Caco-2 (cell line): ENCODE data around the gene NLRP13. TPM values are rescaled to one million over a fixed set of nuclear protein-coding genes. Genes with fewer than 3 reads are reported as not detected.

ENCODE experiments used
- BruUV-seq: library from RNA; stranded (reverse); fragments of 400-500 nt; replicated peaks from 2 replicates; lab custom pipeline; 2021; lab: Mats Ljungman, UMichigan
- CTCF ChIA-PET: fragments of 300-600 bp; sonication (Branson Sonifier 250); formaldehyde crosslinking; loops from one replicate; lab custom pipeline; 2022; ENCODE audit warnings: antibody characterized with exemption; lab: Charles Lee
- POLR2A ChIA-PET: fragments of 300-600 bp; sonication (Branson Sonifier 250); formaldehyde crosslinking; loops from one replicate; lab custom pipeline; 2022; ENCODE audit warnings: antibody characterized with exemption; lab: Charles Lee
- DNase-seq, 2 experiments: peaks; one replicate each; pipeline versions ENCODE4 v3.0.0 to v3.0.0-alpha.2; 2020 to 2022
- H3K27me3 ChIP-seq: replicated peaks from 2 replicates; pipeline ENCODE4 v1.6.0; 2011; ENCODE audit warnings: low read length; ENCODE audit not compliant: control insufficient read depth, insufficient read depth
- H3K36me3 ChIP-seq: 2 replicates; pipeline ENCODE4 v1.5.1; 2011; ENCODE audit warnings: low read length; ENCODE audit not compliant: control insufficient read depth, insufficient read depth
- H3K4me1 ChIP-seq: fragments of 250-450 bp; sonication (Bioruptor Pico); 2 replicates; pipeline ENCODE4 v1.5.1; 2020; ENCODE audit warnings: mild to moderate bottlenecking
- H3K4me3 ChIP-seq: 2 replicates; pipeline ENCODE4 v1.5.1; 2011; ENCODE audit warnings: low read depth, mild to moderate bottlenecking, control low read depth, low read length
- H3K9me3 ChIP-seq: fragments of 250-450 bp; sonication (Bioruptor Pico); 2 replicates; pipeline ENCODE4 v1.5.1; 2020; ENCODE audit warnings: mild to moderate bottlenecking, moderate library complexity
- H3K27ac Mint-ChIP-seq: one replicate; pipeline ENCODE4 v1.8.0; 2022; ENCODE audit warnings: mixed read lengths; ENCODE audit not compliant: unreplicated experiment
- H3K27me3 Mint-ChIP-seq: one replicate; pipeline ENCODE4 v1.8.0; 2022; ENCODE audit warnings: mixed read lengths; ENCODE audit not compliant: insufficient read depth, unreplicated experiment
- H3K36me3 Mint-ChIP-seq: one replicate; pipeline ENCODE4 v1.8.0; 2022; ENCODE audit warnings: mild to moderate bottlenecking, mixed read lengths; ENCODE audit not compliant: insufficient read depth, unreplicated experiment
- H3K4me1 Mint-ChIP-seq: one replicate; pipeline ENCODE4 v1.8.0; 2022; ENCODE audit warnings: low read depth, mixed read lengths; ENCODE audit not compliant: unreplicated experiment
- H3K4me3 Mint-ChIP-seq: one replicate; pipeline ENCODE4 v1.8.0; 2022; ENCODE audit warnings: mild to moderate bottlenecking, moderate library complexity, mixed read lengths; ENCODE audit not compliant: unreplicated experiment
- H3K9me3 Mint-ChIP-seq: one replicate; pipeline ENCODE4 v1.8.0; 2022; ENCODE audit warnings: mixed read lengths; ENCODE audit not compliant: unreplicated experiment
- intact Hi-C: fragments of 100-400 bp; cut with micrococcal nuclease; formaldehyde crosslinking; loops from one replicate; pipeline ENCODE4 v1.10.0; 2022; ENCODE audit not compliant: unreplicated experiment
- total RNA-seq: library from RNA; stranded (reverse); gene quantifications from 2 replicates; pipeline ENCODE4 v1.2.3, GENCODE V29; 2022
- TF ChIP-seq, protein P1 (sequence below), 2 experiments: fragments of 200-600 bp in 1 of 2; IDR thresholded peaks; 1 replicate in 1 of 2; 2 replicates in 1 of 2; pipeline versions ENCODE4 v1.5.1 to v1.8.0; 2011 to 2022; ENCODE audit warnings: antibody characterized with exemption in 1 of 2, control low read depth in 1 of 2, inconsistent platforms in 1 of 2, low read depth in 1 of 2, low read length in 1 of 2, mild to moderate bottlenecking in 1 of 2, moderate library complexity in 1 of 2; ENCODE audit not compliant: insufficient read depth in 1 of 2, severe bottlenecking in 1 of 2, unreplicated experiment in 1 of 2

NLRP13 gene
- total RNA-seq, 1 experiment from 2014 or later = not detected

DNA sequence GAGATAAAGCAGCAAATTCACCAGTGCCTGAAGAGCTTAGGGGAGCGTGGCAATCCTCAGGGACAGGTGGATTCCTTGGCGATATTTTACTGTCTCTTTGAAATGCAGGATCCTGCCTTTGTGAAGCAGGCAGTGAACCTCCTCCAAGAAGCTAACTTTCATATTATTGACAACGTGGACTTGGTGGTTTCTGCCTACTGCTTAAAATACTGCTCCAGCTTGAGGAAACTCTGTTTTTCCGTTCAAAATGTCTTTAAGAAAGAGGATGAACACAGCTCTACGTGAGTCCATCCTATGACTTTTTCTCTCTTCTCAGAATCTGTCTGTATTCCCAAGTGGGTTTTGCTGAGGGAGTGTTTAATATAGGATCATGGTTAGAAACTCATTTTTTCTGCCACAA is 73.2 kb downstream of the NLRP13 start:
- Mint-ChIP-seq H3K36me3 (no peaks in the 10 kb centered on the region), H3K4me1 (no peaks in the 10 kb centered on the region), H3K9me3 (peaks cover 2% of the 10 kb centered on the region), H3K4me3 (no peak overlapping the region), H3K27me3 (peaks cover 5% of the 10 kb centered on the region), H3K27ac (no peak overlapping the region)
- ChIA-PET CTCF (no interaction called here), POLR2A (no interaction called here)
- intact Hi-C loops = no loop called here
- Histone ChIP-seq H3K4me1 (no peaks in the 10 kb centered on the region), H3K27me3 (no peaks in the 10 kb centered on the region; the same call in 1 of the 2 replicates), H3K36me3 (no peaks in the 10 kb centered on the region), H3K9me3 (no peaks in the 10 kb centered on the region), H3K4me3 (no peak overlapping the region)
- BruUV-seq = no TSS peak
- DNase-seq = no peak
- TF ChIP-seq, protein P1, sequence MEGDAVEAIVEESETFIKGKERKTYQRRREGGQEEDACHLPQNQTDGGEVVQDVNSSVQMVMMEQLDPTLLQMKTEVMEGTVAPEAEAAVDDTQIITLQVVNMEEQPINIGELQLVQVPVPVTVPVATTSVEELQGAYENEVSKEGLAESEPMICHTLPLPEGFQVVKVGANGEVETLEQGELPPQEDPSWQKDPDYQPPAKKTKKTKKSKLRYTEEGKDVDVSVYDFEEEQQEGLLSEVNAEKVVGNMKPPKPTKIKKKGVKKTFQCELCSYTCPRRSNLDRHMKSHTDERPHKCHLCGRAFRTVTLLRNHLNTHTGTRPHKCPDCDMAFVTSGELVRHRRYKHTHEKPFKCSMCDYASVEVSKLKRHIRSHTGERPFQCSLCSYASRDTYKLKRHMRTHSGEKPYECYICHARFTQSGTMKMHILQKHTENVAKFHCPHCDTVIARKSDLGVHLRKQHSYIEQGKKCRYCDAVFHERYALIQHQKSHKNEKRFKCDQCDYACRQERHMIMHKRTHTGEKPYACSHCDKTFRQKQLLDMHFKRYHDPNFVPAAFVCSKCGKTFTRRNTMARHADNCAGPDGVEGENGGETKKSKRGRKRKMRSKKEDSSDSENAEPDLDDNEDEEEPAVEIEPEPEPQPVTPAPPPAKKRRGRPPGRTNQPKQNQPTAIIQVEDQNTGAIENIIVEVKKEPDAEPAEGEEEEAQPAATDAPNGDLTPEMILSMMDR (IDR thresholded peaks at IDR 0.05; ENCODE audit: insufficient read depth in 1 of 2, low read depth in 1 of 2, low read length in 1 of 2, severe bottlenecking in 1 of 2, unreplicated experiment in 1 of 2) = no peak

DNA sequence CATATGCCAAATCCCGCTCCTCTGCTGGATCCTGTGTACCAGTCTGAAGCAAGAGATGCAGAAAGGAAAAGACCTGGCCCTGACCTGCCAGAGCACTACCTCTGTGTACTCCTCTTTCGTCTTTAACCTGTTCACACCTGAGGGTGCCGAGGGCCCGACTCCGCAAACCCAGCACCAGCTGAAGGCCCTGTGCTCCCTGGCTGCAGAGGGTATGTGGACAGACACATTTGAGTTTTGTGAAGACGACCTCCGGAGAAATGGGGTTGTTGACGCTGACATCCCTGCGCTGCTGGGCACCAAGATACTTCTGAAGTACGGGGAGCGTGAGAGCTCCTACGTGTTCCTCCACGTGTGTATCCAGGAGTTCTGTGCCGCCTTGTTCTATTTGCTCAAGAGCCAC is 73.7 kb downstream of the NLRP13 start:
- Histone ChIP-seq H3K4me1 (no peaks in the 10 kb centered on the region), H3K36me3 (no peaks in the 10 kb centered on the region), H3K27me3 (no peaks in the 10 kb centered on the region; the same call in 1 of the 2 replicates), H3K9me3 (no peaks in the 10 kb centered on the region), H3K4me3 (no peak overlapping the region)
- no TSS peak for BruUV-seq
- ChIA-PET POLR2A (no interaction called here), CTCF (no interaction called here)
- Mint-ChIP-seq H3K4me1 (no peaks in the 10 kb centered on the region), H3K27me3 (peaks cover 9% of the 10 kb centered on the region), H3K4me3 (no peak overlapping the region), H3K36me3 (no peaks in the 10 kb centered on the region), H3K27ac (no peak overlapping the region), H3K9me3 (peaks cover 8% of the 10 kb centered on the region)
- intact Hi-C loops = no loop called here
- DNase-seq = no peak
- TF ChIP-seq, protein P1 (IDR thresholded peaks at IDR 0.05; ENCODE audit: insufficient read depth in 1 of 2, low read depth in 1 of 2, low read length in 1 of 2, severe bottlenecking in 1 of 2, unreplicated experiment in 1 of 2) = no peak

DNA sequence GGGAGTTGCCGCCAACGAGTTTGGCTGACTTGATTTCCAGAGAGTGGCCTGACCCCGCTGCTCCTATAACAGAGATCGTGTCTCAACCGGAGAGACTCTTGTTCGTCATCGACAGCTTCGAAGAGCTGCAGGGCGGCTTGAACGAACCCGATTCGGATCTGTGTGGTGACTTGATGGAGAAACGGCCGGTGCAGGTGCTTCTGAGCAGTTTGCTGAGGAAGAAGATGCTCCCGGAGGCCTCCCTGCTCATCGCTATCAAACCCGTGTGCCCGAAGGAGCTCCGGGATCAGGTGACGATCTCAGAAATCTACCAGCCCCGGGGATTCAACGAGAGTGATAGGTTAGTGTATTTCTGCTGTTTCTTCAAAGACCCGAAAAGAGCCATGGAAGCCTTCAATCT is 74.2 kb downstream of the NLRP13 start:
- no peaks in the 10 kb centered on the region for H3K36me3 ChIP-seq
- TF ChIP-seq, protein P1 (IDR thresholded peaks at IDR 0.05; ENCODE audit: insufficient read depth in 1 of 2, low read depth in 1 of 2, low read length in 1 of 2, severe bottlenecking in 1 of 2, unreplicated experiment in 1 of 2) = no peak
- CTCF ChIA-PET = no interaction called here
- Mint-ChIP-seq H3K4me3 (no peak overlapping the region), H3K27ac (no peak overlapping the region), H3K27me3 (peaks cover 9% of the 10 kb centered on the region), H3K9me3 (peaks cover 10% of the 10 kb centered on the region), H3K36me3 (no peaks in the 10 kb centered on the region), H3K4me1 (no peaks in the 10 kb centered on the region)
- no TSS peak for BruUV-seq
- H3K4me1 ChIP-seq = no peaks in the 10 kb centered on the region
- POLR2A ChIA-PET = no interaction called here
- H3K4me3 ChIP-seq = no peak overlapping the region
- no peaks in the 10 kb centered on the region for H3K9me3 ChIP-seq
- intact Hi-C loops = no loop called here
- no peak for DNase-seq
- H3K27me3 ChIP-seq = no peaks in the 10 kb centered on the region; the same call in 1 of the 2 replicates
